Fibroblast of the conjunctiva (primary cell): ENCODE results near the gene GRK1.
"Not testable (repeated sequence)": the region's sequence is repeated elsewhere in the genome, so short reads cannot be mapped to it uniquely, and the experiment has no call there.

Source experiments
- DNase-seq: peaks from one replicate; pipeline ENCODE4 v3.0.0-alpha.2; 2010; ENCODE audit warnings: low read depth

Gene GRK1

GRCh38 chr13:113666951-113667701 is at the start of gene GRK1:
TSS of gene GRK1 (plus strand) at chr13:113667219. CDS start at chr13:113667387, 168 bp downstream.
- DNase-seq = no peak

- no peak for DNase-seq
Measured at GRCh38 chr13:113617961-113618360, 49.1 kb upstream of the GRK1 start.

DNA sequence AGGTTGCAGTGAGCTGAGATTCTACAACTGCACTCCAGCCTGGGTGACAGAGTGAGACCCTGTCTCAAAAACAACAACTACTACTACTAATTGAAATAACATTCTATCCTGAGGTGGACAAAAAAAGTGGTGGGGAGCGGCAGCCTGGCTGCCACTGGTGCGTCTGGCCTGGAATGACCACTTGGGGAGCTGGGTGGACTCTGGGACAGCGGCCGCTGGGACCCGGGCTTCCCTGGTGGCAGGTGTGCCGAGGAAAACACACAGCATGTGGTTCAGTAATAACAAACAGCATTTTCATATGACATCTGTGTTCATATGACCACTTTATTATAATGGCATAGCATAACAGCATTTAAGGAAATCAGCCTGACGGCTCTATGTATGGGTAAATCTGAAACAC is 48.6 kb upstream of the GRK1 start:
- no peak for DNase-seq

DNA sequence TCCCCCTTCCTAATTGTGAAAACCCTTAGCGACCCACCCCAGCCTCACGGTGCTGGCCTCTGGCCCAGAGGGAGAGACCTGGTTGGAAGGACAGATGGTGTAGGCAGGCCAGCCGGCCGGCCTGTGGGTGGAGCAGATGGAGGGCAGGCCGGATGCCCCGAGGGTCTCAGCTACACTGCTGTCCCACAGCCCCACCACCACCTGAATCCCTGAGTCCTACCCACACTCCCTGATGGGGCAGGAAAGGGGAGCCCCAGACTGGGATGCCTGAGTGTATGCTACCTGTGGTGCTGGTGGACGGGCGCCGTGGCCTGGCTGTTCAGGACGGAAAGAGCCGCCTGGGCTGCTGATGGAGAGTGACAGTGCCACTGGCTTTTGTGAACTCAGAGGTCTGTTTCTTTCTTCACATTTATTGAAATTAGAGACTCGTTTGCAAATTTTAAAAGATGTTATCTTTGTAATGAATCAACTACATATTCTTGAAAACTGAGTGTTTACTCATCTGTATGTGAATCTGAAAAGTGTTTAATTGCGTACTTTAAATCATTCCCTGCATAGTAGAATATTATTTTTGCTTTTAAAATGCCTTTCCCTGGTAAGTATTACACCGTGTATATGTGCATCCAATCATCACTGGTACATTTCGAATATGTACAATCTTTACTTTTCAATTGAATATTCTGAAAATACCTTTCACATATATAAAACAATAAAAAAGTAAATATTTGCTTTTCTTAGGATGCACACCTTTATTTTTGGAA is 46.8 kb upstream of the GRK1 start:
- DNase-seq = no peak

DNA sequence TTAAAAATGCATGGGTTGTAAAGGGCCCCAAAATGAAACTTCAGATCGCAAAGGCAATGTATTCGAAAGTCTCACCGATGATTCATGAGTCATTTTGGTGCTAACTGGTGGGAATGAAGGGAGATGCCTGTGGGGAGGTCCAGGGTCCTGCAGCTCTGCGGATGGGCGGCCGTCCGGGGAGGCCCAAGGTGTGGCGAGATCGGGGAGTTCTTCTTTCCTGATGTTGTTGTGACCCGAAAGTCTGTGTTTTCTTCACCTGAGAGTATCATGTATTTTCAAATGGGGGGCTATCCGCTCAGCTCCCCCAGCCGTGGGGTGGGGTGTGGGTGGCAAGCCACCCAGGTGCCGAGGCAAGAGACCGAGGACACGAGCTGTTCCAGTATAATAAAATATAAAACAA is 46.0 kb upstream of the GRK1 start:
- DNase-seq = no peak

DNA sequence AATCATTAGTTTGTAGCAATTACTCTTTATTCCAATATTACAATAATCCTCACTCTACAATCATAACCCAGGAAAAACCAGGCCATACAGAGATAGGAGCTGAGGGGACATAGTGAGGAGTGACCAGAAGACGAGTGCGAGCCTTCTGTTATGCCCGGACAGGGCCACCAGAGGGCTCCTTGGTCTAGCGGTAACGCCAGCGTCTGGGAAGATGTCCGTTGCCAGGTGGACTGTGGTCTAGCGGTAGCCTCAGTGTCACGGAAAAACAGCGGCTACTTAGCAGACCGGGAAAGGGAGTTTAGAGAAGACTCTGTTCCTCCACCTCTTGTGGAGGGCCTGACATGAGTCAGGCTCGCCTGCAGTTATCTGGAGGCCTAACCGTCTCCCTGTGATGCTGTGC is 45.5 kb upstream of the GRK1 start:
- not testable (repeated sequence) for DNase-seq

- DNase-seq = not testable (repeated sequence)
Measured at GRCh38 chr13:113621986-113622550, 45.0 kb upstream of the GRK1 start.

DNA sequence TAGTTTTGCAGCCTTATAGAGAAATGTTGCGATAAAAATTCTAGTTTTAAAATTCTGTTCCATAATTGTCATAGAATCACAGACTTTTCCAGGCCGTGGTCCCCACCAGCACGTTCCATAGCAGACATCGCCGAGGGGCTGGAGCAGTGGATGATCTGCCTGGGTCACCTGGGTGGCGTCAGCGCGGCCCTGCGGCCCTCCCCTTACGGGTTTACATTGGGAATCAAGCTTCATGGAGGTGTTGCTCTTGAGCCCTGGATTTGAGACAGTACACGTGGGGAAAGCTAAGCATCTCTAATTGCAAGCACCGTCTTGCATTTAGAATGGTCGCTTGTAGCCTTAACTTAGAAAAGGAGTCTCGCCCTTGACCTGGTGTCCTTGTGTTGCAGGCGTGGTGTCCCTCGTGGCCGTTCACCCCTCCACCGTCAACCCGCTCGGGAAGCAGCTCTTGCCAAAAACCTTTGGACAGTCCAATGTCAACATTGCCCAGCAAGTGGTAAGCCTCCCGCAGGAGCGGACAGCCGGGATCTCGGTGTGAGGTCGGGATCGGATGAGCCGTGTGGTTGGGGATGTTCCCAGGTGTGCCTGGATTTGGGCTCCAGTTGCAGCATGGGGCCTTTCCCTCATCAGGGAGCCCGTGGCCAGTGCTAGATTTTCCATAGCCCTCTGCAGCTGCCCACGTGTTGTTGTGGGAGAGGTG is 44.1 kb upstream of the GRK1 start:
- no peak for DNase-seq

- no peak for DNase-seq
Measured at GRCh38 chr13:113623491-113624234, 43.4 kb upstream of the GRK1 start.

DNA sequence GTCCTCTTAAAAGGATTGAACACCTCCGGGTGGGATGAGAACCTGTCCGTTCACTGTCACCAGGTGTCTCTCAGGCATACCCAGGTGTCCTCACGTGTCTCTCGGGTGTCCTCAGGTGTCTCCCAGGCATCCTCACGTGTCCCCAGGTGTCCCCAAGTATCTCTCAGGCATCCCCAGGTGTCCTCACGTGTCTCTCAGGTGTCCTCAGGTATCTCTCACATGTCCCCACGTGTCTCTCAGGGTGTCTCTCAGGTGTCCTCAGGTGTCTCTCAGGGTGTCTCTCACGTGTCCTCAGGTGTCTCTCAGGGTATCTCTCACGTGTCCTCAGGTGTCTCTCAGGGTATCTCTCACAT is 42.8 kb upstream of the GRK1 start:
- DNase-seq = no peak

GRCh38 chr13:113624640-113625304 is 42.2 kb upstream of the GRK1 start:
- DNase-seq = not testable (repeated sequence)

DNA sequence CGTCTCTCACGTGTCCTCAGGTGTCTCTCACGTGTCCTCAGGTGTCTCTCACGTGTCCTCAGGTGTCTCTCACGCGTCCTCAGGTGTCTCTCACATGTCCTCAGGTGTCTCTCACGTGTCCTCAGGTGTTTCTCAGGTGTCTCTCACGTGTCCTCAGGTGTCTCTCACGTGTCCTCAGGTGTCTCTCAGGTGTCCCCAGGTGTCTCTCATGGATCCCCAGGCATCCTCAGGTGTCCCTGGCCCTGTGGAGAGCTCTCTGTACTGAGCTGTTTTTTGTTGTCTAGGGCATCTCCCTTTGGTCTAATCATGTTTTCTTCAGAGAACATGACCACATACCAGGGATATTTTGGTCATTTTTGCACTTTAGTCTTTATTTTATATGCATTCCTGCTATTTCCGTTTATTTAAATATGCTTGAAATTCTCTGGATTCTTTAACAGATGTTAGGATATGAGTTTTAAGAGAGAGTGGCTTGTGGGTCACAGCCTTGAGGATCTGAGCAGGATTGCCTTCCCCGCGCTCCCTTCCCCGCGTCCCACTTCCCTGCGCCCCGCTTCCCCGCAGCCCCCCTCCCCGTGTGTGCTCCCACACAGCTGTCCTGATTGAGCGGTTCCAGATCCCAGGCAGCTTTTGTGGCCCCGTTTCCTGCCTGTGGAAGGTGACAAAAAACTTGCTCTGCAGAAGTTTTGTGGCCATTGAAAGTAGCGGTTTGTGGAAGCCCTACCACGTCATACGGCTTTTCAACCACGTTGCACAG is 40.9 kb upstream of the GRK1 start:
- no peak for DNase-seq

DNA sequence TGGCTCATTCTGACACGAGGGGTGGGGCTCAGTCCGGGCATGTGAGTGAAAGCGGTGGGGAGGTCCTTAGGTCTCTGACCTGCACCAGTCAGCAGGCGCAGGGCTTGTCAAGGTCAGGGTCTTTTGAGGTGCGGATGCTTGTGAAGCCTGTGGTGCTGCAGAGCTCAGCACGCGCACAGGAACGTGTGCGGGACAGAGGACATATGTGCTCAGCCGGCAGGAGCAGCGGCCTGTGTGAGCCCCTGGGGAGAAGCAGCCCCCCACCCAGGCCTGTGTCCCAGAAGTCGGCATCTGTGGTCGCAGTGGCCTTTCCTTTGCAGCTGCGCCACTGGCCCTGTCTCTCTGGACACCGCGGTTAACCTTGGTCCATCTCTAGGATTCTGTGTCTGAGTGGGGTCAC is 39.9 kb upstream of the GRK1 start:
- DNase-seq = no peak

DNA sequence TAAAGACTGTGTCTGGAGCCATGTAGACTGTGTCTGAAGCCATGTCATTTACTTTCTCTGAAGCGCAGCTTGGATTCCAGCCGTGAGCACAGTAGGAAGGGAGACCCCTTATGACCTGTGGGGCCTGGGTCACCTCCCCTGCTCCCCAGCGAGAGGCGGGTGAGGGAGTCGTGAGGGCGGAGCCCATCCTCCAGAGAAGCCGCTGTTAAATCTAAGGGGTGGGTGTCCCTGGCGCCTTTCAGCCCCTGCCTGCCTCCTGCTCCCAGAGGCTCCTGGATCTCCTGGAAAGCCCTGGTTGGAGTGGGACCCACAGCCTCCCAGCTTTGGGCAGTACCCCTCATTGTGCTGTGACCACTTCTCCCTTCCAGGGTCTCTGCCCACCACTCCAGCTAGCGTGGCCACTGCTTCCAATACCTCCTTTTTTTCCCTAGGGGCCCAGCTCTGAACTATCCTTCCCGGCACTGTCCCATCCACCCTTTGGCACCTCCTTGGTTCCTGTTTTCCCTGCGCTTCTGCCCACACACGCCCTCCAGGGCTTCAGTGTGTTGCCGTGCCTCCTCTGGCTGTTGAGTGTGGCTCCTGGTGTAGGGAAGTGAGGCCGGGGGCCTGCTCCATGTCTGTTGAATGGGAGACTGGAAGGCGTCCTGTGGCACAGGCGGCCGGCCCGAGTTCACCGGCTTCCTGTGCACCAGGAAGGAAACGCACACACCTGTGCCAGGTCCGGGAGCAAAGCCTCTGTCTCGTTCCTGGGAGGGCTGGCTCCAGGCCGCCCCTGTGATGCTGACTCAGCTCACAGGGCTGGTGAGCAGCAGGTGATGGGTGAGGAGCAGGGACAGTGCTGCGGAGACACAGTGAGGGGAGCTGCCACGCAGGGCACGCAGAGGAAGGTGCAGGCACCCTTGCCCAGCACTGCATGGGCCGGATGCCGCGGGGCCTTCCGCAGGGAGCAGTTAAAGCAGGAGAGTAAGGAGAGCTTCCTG is 38.4 kb upstream of the GRK1 start:
- DNase-seq = no peak

DNA sequence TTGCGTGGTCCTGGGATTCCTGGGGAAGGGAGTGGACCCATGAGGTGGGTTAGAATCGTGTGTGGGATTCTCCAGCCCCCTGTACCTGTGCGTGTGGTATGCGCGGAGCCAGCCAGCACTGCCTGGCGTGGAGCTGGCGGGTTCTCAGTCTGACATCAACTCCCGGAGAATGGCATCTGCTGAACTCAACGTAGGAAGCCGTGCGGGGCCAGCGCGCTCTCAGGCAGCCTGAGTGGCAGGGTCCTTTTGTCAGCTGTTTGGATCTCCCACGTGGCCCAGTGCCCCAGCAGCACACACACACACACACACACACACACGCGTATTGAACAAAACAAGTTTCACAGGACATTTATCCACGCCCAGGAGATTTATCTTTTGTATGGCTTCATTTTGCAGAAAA is 37.2 kb upstream of the GRK1 start:
- DNase-seq = no peak

GRCh38 chr13:113630296-113630695 is 36.7 kb upstream of the GRK1 start:
- DNase-seq = no peak

DNA sequence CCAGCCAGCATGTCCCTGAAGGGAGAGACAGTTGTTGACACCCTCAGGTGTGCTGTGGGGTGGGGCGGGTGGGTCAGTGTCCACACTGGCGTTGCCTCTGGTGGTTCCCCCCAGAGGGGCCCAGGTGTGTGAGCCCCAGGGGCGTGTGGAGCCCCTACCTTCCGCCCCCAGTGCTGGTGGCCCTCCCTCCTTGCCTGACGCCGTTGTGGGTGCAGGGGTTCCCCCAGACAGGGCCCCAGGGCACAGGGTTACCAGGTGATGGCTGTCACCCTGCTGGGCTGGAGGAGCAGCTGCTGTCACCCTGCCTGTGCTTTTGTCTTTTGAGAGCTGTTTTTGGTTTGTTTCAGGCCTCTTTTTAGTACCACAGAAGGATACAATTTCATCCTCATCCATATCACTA is 36.2 kb upstream of the GRK1 start:
- DNase-seq = no peak

DNA sequence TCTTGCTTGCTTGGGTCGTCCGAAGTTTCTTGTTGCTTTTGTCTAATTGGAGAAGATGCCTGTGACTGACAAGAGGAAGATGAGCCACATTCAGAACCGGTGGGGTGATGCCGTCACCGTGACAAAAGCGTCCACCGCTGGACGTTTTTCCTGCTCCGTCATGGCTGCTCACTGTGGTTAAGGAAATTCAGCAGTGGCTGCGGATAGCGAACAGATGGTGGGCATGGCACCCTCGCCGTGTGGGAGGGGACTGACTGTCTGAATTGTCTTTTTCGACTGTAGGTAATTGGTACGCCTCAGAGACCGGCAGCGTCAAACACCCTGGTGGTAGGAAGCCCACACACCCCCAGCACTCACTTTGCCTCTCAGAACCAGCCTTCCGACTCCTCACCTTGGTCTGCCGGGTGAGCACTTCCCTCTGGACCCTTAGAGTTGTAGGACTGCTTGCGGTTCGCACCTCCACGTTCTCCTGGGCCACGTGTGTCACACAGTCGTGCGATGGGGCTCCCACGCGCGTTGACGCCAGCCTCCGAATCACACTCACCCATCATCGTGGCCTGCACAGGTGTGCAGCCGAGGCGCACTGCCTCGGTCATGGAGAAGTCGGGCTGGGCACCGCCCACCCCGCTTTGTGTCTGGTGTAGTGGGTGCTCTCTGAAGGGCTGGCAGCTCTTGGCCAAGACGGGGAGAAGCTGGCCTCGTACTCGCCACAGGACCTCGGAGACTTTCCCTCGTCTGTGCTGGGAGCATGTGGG is 35.5 kb upstream of the GRK1 start:
- DNase-seq = no peak
